GM12878 (cell line): ENCODE data around the gene TMEM9B. TPM values are rescaled to one million over a fixed set of nuclear protein-coding genes. Genes with fewer than 3 reads are reported as not detected.

Source experiments
- IKZF1 ChIP-seq: fragments of 450-650 bp; conservative IDR thresholded peaks from 2 replicates; pipeline ENCODE4 v1.6.1; 2017; ENCODE audit warnings: antibody characterized with exemption, mild to moderate bottlenecking
- ZNF217 ChIP-seq: fragments of 450-650 bp; IDR thresholded peaks from 2 replicates; pipeline ENCODE4 v1.6.1; 2017; ENCODE audit warnings: antibody characterized with exemption, mild to moderate bottlenecking
- polyA plus RNA-seq, 11 experiments: library from polyadenylated mRNA; depleted of rRNA in 4 of 11; unstranded in 6 of 11; stranded (reverse) in 5 of 11; fragments of >200 nt; fragmentation: Nextera tagmentation in 4 of 11; fragmentation: Illumina TruSeq in 1 of 11; extraction: Ambion mirVana in 4 of 11; extraction: Trizol in 1 of 11; gene quantifications; 1 replicate in 1 of 11; 2 replicates in 10 of 11; pipeline versions ENCODE4 v1.2.1 to v1.2.3, GENCODE V29; 2011 to 2016; ENCODE audit warnings: inconsistent platforms in 2 of 11, missing spikeins in 2 of 11, low read depth in 1 of 11
- total RNA-seq, 4 experiments: library from RNA; depleted of rRNA in 3 of 4; stranded (reverse); fragments of >200 nt in 3 of 4; fragmentation: Illumina TruSeq in 1 of 4; extraction: Trizol in 1 of 4; gene quantifications; 2 replicates each; pipeline versions ENCODE4 v1.2.1 to v1.2.3, GENCODE V29; 2013 to 2021
- TF ChIP-seq, protein P1 (sequence below): IDR thresholded peaks from 2 replicates; pipeline ENCODE4 v1.6.1; 2012; ENCODE audit warnings: low read depth, low read length, improper control_type of control experiment
- TF ChIP-seq, protein P2 (sequence below): fragments of 450-650 bp; IDR thresholded peaks from 2 replicates; pipeline ENCODE4 v1.6.1; 2017; ENCODE audit warnings: mild to moderate bottlenecking, moderate library complexity
- TF ChIP-seq, protein P3 (sequence below): IDR thresholded peaks from 2 replicates; pipeline ENCODE4 v1.6.1; 2011; ENCODE audit warnings: low read depth, low read length, improper control_type of control experiment, borderline replicate concordance
- TF ChIP-seq, protein P4 (sequence below): fragments of 450-650 bp; conservative IDR thresholded peaks from 2 replicates; pipeline ENCODE4 v1.6.1; 2017; ENCODE audit warnings: mild to moderate bottlenecking, moderate library complexity

Gene TMEM9B
- total and polyA plus RNA-seq, 10 of the 15 experiments (the other 5 are each of a cell fraction or from before 2014, with no cell fraction given): 11.5 to 54.0 (median 30.0) TPM

DNA sequence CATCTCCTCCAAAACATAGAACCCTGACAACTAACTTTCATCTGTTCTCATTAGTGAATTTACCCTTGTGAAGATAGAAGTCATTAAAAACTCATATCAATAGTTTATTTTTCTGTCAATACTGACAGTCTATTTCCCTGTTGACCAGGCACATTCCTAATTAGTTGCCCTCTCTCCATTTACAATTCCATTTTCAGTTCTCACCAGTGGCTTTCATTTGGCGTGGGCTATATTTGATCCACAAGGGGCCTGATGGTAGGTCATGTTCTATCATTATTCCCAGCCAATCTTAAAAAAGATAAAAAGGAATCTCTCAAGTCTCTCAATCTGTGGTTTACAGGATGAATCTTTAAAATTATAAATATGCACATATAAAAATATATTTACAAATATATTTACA lies 57.1 kb downstream of the TMEM9B start (continued):
- TF ChIP-seq, protein P1, sequence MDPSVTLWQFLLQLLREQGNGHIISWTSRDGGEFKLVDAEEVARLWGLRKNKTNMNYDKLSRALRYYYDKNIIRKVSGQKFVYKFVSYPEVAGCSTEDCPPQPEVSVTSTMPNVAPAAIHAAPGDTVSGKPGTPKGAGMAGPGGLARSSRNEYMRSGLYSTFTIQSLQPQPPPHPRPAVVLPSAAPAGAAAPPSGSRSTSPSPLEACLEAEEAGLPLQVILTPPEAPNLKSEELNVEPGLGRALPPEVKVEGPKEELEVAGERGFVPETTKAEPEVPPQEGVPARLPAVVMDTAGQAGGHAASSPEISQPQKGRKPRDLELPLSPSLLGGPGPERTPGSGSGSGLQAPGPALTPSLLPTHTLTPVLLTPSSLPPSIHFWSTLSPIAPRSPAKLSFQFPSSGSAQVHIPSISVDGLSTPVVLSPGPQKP: no peak
- TF ChIP-seq IKZF1 (no peak), ZNF217 (no peak)
- TF ChIP-seq, protein P2, sequence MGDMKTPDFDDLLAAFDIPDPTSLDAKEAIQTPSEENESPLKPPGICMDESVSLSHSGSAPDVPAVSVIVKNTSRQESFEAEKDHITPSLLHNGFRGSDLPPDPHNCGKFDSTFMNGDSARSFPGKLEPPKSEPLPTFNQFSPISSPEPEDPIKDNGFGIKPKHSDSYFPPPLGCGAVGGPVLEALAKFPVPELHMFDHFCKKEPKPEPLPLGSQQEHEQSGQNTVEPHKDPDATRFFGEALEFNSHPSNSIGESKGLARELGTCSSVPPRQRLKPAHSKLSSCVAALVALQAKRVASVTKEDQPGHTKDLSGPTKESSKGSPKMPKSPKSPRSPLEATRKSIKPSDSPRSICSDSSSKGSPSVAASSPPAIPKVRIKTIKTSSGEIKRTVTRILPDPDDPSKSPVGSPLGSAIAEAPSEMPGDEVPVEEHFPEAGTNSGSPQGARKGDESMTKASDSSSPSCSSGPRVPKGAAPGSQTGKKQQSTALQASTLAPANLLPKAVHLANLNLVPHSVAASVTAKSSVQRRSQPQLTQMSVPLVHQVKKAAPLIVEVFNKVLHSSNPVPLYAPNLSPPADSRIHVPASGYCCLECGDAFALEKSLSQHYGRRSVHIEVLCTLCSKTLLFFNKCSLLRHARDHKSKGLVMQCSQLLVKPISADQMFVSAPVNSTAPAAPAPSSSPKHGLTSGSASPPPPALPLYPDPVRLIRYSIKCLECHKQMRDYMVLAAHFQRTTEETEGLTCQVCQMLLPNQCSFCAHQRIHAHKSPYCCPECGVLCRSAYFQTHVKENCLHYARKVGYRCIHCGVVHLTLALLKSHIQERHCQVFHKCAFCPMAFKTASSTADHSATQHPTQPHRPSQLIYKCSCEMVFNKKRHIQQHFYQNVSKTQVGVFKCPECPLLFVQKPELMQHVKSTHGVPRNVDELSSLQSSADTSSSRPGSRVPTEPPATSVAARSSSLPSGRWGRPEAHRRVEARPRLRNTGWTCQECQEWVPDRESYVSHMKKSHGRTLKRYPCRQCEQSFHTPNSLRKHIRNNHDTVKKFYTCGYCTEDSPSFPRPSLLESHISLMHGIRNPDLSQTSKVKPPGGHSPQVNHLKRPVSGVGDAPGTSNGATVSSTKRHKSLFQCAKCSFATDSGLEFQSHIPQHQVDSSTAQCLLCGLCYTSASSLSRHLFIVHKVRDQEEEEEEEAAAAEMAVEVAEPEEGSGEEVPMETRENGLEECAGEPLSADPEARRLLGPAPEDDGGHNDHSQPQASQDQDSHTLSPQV: no peak
- TF ChIP-seq, protein P3, sequence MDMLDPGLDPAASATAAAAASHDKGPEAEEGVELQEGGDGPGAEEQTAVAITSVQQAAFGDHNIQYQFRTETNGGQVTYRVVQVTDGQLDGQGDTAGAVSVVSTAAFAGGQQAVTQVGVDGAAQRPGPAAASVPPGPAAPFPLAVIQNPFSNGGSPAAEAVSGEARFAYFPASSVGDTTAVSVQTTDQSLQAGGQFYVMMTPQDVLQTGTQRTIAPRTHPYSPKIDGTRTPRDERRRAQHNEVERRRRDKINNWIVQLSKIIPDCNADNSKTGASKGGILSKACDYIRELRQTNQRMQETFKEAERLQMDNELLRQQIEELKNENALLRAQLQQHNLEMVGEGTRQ: no peak
- TF ChIP-seq, protein P4, sequence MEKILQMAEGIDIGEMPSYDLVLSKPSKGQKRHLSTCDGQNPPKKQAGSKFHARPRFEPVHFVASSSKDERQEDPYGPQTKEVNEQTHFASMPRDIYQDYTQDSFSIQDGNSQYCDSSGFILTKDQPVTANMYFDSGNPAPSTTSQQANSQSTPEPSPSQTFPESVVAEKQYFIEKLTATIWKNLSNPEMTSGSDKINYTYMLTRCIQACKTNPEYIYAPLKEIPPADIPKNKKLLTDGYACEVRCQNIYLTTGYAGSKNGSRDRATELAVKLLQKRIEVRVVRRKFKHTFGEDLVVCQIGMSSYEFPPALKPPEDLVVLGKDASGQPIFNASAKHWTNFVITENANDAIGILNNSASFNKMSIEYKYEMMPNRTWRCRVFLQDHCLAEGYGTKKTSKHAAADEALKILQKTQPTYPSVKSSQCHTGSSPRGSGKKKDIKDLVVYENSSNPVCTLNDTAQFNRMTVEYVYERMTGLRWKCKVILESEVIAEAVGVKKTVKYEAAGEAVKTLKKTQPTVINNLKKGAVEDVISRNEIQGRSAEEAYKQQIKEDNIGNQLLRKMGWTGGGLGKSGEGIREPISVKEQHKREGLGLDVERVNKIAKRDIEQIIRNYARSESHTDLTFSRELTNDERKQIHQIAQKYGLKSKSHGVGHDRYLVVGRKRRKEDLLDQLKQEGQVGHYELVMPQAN: no peak
